ENCODE data around the gene EMSY. TPM values are rescaled to one million over a fixed set of nuclear protein-coding genes. Genes with fewer than 3 reads are reported as not detected.

Gene EMSY
- total and polyA plus RNA-seq, 9 of the 15 experiments (the other 6 are each of a cell fraction or from before 2014, with no cell fraction given): 12.7 to 25.4 (median 17.9) TPM

DNA sequence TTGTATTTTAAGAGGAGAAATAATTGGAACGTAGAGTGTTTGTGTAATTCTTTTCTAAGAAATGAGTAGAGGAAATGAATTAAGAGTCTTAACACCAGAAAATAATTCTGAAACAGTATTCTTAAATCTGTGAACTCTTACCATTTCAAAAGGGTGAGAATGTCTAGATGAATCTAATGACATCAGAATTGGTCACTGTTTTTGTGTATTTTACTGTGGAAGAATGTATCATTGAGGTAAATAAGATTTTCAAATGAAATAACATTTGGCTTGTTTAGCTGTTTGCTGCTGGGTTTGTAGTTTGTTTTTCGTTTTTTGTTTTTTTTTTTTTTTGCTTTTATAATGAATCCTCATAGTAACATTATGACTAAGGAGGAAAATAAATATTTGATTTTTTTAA lies 97.6 kb downstream of the EMSY start:
- no peak overlapping the region for H3K4me3 ChIP-seq
- no TSS peak for BruUV-seq (replicated peaks)

More for the DNA sequence above, 97.6 kb downstream of the EMSY start:
- H4K20me1 ChIP-seq (replicated peaks; ENCODE audit: control insufficient read depth, insufficient read depth, low read length): no peaks in the 10 kb centered on the region
- DNase-seq (ENCODE audit: extremely low read depth in 1 of 4, low spot score in 3 of 4): no peak
- peaks cover 70% of the 10 kb centered on the region for H3K36me3 ChIP-seq (ENCODE audit: control insufficient read depth, insufficient read depth, low read length)
- intact Hi-C loops (cut with micrococcal nuclease) (no loop called here), in situ Hi-C loops (cut with MboI) (no loop called here)
- H3K9me3 ChIP-seq (replicated peaks; ENCODE audit: control insufficient read depth, insufficient read depth, low read depth, low read length): no peaks in the 10 kb centered on the region
- no peaks in the 10 kb centered on the region for H3K4me1 ChIP-seq (replicated peaks in 1 of 2; ENCODE audit: control insufficient read depth in 2 of 2, insufficient read depth in 2 of 2, low read length in 2 of 2)
- POLR2A ChIA-PET: no interaction called here
- H3K79me2 ChIP-seq (ENCODE audit: control insufficient read depth, insufficient read depth, low read length): no peaks in the 10 kb centered on the region
- FAIRE-seq: no peak
- no peaks in the 10 kb centered on the region for H3K9me1 ChIP-seq (ENCODE audit: control insufficient read depth, insufficient read depth, low read length)
- H3K27me3 ChIP-seq (ENCODE audit: control insufficient read depth in 2 of 2, insufficient read depth in 2 of 2, low read length in 2 of 2): no peaks in the 10 kb centered on the region
- ATAC-seq: no peak
- H3K9ac ChIP-seq (ENCODE audit: insufficient read depth in 1 of 2, low read depth in 2 of 2, low read length in 2 of 2): no peak overlapping the region
- CTCF ChIA-PET (ENCODE audit: low intra/inter-chr PET ratio): no interaction called here
- H2AFZ ChIP-seq (ENCODE audit: low read depth, low read length): no peak overlapping the region
- TF ChIP-seq SRSF7 (optimal IDR thresholded peaks at IDR 0.05; ENCODE audit: low read depth, low read length) (no peak), POLR2G (IDR thresholded peaks at IDR 0.05; ENCODE audit: low read depth, low read length) (no peak), NCOA6 (IDR thresholded peaks at IDR 0.05) (no peak), MYNN (IDR thresholded peaks at IDR 0.05) (no peak), MYNN (CRISPR knock-in tag; IDR thresholded peaks at IDR 0.05) (no peak), ZNF282 (CRISPR knock-in tag; IDR thresholded peaks at IDR 0.05) (no peak), SIN3A (IDR thresholded peaks at IDR 0.05; ENCODE audit: borderline replicate concordance in 2 of 2, control insufficient read depth in 1 of 2, low read depth in 2 of 2, low read length in 2 of 2) (no peak), ETV5 (CRISPR knock-in tag; IDR thresholded peaks at IDR 0.05; ENCODE audit: low read depth) (no peak), TFAM (CRISPR knock-in tag; conservative IDR thresholded peaks at IDR 0.05) (no peak), NR2F6 (CRISPR knock-in tag; IDR thresholded peaks at IDR 0.05) (no peak), ZNF445 (CRISPR knock-in tag; IDR thresholded peaks at IDR 0.05; ENCODE audit: low read depth) (no peak), ZNF239 (CRISPR knock-in tag; IDR thresholded peaks at IDR 0.05) (no peak)
- TF ChIP-seq, protein P1, sequence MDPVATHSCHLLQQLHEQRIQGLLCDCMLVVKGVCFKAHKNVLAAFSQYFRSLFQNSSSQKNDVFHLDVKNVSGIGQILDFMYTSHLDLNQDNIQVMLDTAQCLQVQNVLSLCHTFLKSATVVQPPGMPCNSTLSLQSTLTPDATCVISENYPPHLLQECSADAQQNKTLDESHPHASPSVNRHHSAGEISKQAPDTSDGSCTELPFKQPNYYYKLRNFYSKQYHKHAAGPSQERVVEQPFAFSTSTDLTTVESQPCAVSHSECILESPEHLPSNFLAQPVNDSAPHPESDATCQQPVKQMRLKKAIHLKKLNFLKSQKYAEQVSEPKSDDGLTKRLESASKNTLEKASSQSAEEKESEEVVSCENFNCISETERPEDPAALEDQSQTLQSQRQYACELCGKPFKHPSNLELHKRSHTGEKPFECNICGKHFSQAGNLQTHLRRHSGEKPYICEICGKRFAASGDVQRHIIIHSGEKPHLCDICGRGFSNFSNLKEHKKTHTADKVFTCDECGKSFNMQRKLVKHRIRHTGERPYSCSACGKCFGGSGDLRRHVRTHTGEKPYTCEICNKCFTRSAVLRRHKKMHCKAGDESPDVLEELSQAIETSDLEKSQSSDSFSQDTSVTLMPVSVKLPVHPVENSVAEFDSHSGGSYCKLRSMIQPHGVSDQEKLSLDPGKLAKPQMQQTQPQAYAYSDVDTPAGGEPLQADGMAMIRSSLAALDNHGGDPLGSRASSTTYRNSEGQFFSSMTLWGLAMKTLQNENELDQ (CRISPR knock-in tag; IDR thresholded peaks at IDR 0.05; ENCODE audit: borderline replicate concordance): no peak
- TF ChIP-seq, protein P2, sequence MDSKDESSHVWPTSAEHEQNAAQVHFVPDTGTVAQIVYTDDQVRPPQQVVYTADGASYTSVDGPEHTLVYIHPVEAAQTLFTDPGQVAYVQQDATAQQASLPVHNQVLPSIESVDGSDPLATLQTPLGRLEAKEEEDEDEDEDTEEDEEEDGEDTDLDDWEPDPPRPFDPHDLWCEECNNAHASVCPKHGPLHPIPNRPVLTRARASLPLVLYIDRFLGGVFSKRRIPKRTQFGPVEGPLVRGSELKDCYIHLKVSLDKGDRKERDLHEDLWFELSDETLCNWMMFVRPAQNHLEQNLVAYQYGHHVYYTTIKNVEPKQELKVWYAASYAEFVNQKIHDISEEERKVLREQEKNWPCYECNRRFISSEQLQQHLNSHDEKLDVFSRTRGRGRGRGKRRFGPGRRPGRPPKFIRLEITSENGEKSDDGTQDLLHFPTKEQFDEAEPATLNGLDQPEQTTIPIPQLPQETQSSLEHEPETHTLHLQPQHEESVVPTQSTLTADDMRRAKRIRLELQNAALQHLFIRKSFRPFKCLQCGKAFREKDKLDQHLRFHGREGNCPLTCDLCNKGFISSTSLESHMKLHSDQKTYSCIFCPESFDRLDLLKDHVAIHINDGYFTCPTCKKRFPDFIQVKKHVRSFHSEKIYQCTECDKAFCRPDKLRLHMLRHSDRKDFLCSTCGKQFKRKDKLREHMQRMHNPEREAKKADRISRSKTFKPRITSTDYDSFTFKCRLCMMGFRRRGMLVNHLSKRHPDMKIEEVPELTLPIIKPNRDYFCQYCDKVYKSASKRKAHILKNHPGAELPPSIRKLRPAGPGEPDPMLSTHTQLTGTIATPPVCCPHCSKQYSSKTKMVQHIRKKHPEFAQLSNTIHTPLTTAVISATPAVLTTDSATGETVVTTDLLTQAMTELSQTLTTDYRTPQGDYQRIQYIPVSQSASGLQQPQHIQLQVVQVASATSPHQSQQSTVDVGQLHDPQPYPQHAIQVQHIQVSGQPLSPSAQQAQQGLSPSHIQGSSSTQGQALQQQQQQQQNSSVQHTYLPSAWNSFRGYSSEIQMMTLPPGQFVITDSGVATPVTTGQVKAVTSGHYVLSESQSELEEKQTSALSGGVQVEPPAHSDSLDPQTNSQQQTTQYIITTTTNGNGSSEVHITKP (IDR thresholded peaks at IDR 0.05; ENCODE audit: partially characterized antibody): no peak
- TF ChIP-seq, protein P3, sequence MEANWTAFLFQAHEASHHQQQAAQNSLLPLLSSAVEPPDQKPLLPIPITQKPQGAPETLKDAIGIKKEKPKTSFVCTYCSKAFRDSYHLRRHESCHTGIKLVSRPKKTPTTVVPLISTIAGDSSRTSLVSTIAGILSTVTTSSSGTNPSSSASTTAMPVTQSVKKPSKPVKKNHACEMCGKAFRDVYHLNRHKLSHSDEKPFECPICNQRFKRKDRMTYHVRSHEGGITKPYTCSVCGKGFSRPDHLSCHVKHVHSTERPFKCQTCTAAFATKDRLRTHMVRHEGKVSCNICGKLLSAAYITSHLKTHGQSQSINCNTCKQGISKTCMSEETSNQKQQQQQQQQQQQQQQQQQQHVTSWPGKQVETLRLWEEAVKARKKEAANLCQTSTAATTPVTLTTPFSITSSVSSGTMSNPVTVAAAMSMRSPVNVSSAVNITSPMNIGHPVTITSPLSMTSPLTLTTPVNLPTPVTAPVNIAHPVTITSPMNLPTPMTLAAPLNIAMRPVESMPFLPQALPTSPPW (CRISPR knock-in tag; IDR thresholded peaks at IDR 0.05): no peak
- no peak overlapping the region for H3K27ac ChIP-seq (ENCODE audit: extremely low read depth, low read depth, low read length)
- WGBS (ENCODE audit: insufficient coverage, low coverage, missing lambda C conversion rate): 57% methylated on average over 2 of the region's 2 CpGs
- no peak overlapping the region for H3K4me2 ChIP-seq (ENCODE audit: insufficient read depth, low read length)

Data from K562 (cell line).